NCI-H1930 (cell line): ENCODE results near the gene P2RX4.
"Not testable (repeated sequence)": the region's sequence is repeated elsewhere in the genome, so short reads cannot be mapped to it uniquely, and the experiment has no call there.

Experiments
- DNase-seq, 2 experiments: peaks; one replicate each; lab custom pipeline; 2025; lab: John Stamatoyannopoulos, UW

P2RX4 gene

DNA sequence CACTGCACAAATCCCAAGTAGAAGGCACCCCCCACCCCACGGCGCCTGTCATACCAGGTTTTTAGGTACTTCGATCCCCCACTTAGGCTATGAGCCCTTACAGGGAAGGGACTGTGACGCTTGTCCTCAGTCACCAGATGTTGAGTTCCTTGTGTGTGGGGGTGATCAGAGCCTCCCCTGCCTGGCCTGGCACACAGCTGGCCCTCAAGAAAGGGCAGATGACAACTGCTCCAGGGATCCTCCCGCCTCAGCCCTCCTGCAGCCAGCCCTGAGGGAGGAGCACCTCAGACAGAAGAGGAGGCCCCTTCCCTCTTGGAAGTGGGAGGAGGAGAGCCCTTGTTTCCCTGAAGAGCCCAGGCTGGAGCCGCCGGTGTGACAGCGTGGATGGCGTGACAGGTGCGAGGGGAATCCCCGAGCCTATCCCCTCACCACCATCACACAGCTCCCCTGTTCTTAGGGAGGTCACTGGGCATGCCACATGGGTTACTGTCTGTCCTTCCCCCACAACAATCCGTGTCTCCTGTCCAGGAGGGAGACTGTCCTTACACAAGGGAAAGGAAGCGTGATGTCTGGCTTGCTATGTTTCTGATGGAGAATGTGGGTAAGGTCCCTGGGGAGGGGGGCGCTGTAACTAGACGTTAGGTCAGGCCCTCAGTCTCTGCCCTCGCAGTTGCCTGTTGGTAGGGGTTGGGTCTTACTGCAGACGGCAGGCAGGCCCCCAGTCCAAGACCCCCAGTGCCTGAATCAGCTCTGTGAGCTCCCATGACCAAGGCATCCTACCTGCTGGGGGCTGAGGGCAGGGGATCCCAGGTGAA lies 31.4 kb downstream of the P2RX4 start:
- peak in 1 of 2 experiments; percentile 14 for DNase-seq

DNA sequence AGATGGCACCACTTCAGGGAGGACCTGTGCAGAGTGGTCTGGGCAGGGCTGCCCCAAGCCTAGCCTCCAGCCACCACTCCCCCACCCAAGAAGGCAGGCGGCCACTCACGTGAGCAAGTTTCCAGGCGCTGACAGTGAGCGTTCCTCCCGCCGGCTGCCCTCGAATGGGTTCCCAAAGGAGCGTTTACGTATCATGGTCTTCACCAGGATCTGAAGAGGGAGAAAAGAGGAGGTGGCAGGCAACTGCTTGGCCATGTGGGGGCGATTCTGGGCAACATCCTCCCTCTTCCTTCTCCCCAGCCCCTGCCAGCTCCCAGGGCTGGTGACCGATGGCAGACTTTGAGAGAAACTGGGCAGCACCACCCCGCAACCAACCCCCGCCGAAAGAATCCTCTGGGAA lies 35.1 kb downstream of the P2RX4 start:
- DNase-seq, result no peak

DNA sequence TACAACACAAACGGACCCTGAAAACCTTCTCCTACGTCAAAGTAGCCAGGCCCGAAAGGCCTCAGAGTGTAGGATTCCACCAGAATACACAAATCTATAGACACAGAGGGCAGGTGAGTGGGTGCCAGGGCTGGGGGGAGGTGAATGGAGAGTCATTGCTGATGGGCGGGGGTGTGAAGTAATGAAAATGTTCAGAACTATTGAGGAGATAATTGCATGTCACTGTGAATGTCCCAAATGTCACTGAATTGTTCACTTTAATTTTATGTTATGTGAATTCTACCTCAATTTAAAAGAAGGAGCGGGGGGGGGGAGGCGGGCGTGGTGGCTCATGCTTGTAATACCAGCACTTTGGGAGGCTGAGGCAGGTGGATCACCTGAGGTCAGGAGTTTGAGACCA lies 36.0 kb downstream of the P2RX4 start:
- DNase-seq, result no peak

DNA sequence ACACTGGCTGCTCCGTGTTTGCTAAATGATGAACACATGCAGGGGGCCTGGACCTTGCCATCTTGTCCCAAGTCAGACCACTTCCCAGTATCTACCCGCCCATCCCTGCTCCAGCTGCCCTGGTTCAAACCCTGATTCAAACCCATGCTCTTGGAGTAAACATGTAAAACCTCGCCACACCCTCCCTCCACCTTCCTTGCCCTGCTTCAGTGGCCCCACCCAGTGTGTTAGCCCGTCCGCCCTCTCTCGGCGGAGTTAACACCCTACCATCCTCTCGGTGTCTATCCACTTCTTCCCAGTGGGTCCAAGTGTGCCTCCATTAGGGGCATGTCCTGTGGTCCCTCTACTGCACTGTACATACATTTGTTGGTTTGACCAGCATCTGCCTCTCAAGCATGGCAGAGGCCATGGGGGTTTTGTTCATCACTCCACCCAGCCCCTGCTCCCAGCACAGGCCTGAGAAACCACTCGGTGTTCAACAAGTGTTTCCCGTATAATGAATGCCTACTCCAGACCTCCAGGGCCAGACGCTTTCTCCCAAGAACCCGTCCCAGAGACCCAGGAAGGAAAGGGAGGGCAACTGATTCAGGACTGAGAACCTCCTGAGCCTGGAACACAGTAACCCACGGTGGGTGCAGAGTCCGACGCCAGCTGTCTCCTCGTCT lies 37.1 kb downstream of the P2RX4 start:
- no peak for DNase-seq

DNA sequence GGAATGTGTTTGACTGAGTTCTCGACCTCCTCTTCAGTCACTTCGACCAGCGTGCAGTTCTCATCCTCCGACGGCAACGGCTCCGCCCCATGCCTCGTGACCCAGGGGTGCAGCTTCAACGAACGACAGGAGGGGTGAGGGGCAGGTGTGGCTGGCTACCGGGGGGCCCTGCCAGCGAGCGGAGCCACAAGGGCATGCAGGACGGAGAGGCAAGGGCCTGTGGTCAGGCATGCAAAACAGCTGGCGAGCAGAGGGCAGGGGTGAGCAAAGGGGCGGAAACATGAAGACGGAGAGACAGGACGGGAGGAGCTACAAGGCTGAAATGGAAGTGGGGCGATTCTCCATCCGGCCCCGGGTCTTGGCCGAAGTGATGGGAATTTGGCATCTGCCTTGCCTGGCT lies 38.7 kb downstream of the P2RX4 start:
- no peak for DNase-seq

DNA sequence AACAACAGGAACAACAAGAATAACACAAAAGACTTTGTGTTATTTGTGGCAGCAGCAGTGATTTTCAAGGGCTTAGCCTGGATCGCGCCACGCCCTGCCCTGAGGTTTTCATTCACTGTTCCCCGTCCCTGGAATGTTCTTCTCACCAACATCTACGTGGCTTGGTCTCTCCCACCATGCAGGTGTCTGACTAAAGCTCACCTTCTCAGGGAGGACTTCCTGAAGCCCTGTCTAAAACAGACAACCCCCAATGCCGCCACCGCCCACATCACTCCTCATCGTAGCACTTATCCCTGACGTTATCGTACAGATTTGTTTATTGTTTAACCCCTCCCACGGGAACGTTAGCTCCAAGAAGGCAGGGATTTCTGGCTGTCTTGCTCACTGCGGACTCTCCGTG lies 40.4 kb downstream of the P2RX4 start:
- DNase-seq, result no peak

DNA sequence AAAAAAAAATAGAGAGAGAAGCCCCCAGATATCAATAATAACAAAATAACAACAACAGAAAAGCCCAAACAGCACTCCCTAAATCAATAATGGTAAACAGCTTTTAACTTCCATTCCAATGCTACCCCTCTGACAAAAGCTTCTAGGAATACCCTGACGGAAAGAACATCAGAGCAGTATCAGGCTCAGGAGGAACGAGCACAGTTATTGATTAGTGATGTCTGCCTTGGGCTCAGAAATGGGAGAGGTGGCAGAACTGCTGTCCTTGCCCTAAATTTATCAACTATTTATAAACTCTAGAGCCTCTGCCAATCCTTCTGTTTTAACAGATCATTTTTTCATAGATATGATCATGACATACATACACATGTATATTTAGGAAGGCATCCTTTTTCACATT lies 41.9 kb downstream of the P2RX4 start:
- no peak for DNase-seq

DNA sequence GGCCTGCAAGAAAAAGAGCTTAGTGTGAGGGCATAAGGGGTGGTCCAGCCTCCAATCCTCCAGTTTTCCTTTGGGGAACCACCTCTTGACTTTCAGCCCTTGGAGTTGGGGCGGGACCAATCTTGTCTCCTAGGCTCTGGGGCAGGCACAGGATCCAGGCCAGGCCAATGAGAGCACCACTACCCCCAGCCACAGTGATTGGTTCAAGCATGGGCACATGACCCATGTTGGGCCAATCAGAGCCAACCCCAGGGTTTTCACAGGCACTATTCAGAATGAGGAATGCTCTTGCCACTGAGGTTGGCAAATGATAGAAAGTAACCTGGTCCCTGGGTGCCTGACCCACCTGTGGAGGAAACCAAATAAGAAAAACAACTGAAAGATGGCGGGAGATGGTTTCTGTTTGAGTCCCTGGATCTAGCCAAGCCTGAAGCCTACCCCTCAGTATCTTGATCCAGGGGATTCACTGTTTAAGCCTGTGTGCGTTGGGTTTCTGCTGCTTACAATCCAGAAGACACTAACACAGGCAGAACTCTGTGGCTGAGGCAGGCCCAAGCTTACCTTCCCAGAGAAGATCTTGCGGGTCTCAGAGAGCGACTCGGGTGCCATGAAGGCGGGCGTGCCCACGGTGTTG lies 42.9 kb downstream of the P2RX4 start:
- DNase-seq, result no peak

DNA sequence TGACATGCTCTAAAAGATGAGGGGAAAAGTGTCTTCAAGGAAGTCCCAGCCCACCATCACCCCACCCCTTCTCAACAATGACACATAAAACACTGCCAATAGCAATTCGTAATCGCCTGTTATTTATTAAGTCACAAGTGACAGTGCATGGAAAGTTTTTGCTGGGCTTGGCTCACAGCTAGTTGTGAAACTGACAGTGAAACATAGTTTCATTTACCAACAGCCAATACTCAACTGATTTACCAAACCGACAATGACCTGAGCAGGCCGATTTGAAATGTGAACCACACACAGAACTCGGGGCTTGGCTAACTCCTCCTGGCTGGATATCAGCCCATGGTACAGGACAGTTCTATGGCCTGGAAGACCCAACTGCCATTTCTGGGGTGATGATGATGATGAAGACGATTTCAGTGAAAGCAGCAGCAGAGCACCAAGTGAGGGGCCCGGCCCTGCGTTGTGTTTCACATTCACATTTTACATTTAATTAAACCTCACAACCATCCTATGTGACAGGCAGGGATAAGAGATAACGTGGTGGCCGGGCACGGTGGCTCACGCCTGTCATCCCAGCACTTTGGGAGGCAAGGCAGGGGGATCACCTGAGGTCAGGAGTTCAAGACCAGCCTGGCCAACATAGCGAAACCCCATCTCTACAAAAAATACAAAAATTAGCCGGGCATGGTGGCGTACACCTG lies 43.9 kb downstream of the P2RX4 start:
- no peak for DNase-seq

DNA sequence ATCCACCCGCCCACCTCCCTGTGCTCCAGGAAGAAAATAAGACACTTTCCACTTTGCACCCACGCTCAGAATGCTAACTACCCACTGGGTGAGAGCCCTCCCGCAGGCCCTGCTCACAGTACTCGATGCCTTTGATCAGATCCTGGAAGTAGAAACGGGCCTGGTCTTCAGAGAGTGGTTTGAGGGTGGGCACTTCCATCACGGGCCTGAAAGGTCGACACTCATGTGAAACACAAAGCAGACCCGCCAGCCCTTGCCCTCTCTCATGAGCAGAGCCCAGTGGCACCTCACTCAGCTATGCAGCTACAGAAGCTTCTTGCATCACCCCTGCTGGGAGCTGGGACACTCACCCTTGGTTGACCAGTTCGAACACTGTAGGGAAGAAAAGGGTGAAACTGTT lies 45.5 kb downstream of the P2RX4 start:
- DNase-seq, result no peak

DNA sequence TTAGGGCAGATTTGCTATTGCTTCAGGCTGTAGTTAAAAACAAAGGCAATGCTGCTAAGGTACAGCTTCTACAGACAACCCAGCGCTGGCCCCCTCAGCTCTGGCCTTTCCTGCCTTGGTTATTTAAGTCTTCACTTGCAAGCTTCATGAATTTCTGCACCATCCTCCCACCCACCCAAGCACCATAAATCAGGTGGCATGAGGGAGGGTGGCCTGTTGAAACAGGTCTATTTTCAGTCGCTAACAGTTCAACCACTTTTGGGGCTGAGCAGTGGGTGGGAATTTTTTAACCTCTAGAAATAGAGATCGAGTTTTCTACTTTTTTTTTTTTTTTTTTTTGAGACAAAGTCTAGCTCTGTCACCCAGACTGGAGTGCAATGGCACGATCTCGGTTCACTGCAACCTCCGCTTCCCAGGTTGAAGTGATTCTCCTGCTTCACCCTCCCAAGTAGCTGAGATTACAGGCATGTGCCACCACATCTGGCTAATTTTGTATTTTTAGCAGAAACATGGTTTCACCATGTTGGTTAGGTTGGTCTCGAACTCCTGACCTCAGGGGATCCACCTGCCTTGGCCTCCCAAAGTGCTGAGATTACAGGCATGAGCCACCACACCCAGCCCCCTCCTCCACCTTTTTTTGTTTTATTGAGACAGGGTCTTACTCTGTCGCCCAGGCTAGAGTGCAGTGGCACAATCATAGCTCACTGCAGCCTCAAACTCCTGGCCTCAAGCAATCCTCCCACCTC lies 47.9 kb downstream of the P2RX4 start:
- not testable (repeated sequence) for DNase-seq

DNA sequence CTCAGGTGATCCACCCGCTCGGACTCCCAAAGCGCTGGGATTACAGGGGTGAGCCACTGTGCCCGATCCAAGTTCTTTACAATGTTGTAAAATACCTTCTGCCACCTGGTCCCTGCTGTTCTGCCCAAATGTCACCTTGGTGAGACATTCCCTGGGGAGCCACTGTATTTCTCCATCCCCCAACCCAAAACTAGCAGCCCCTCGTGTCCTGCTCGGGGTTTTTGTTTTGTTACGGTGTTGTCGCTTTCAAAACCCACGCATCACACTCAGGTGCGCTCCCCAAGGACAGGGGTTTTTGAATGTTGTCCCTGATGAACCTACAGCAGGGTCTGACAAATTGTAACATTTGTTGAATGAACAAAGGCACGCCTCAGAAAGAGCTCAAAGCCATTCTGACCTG lies 49.1 kb downstream of the P2RX4 start:
- DNase-seq, result no peak

DNA sequence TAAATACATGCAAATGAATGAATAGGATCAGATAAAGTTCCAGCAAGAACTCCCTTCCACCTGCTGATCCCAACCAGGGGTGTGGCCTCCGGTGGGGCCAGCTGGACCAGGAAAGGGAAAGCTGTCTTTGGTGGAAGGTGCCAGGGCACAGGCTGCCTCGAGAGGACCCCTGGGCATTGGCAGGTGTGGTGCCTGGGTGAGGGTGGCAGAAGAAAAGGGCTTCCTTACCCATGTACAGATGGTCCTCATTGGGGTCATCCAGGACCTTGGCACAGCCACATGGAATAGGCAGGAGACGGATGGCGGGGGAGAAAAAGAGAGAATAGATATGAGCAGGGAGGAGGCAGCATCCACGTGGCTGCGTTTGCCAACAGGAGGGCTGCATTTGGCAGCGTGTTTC lies 50.2 kb downstream of the P2RX4 start:
- no peak for DNase-seq

DNA sequence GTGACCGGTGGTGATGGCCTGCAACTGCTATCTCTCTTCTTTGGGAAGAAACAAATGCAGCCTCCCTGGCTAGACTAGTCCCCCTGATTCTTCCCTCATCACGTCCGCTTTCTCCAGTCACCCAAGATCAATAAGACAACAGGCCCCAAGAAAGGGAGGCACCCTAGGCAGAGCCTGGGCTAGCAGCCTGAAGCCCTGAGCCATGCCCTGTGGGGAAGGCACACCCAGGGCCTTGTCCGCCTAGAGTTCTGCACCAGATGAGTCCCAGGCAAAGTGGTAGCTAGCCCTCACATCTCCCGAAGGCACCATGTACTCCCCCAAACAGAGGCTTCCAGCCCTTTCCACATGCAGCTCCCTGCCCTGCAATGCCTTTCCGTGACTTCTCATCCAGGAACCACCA lies 51.5 kb downstream of the P2RX4 start:
- no peak for DNase-seq

DNA sequence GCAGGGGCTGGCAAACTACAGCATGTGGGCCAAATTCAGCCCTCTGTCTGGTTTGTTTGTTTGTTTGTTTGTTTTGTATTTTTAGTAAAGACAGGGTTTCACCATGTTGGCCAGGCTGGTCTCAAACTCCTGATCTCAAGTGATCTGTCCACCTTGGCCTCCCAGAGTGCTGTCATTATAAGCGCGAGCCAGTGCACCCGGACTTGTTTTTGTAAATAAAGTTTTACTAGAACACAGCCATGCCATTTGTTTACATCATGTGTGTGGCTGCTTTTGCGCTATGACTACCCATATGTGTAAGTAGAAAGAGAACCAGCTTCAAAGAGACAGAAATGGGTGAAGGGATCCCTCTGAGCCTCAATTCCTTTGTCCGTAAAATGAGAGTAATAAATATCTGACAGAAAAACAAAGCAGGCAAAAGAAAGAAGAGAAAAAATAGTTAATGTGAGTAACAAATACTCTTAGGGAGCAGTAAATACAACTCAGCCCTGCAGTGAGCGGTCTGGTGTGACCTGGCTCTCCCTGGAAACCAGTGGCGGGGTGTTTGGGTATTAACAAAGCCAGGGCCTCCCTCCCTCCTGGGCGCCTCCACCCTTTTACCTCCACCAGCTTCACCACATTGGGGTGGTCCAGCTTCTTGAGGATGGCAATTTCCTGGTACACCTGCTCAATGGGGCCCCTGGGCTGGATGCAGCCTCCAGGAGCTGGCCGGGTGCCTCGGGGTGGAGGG lies 53.4 kb downstream of the P2RX4 start:
- DNase-seq, result no peak

DNA sequence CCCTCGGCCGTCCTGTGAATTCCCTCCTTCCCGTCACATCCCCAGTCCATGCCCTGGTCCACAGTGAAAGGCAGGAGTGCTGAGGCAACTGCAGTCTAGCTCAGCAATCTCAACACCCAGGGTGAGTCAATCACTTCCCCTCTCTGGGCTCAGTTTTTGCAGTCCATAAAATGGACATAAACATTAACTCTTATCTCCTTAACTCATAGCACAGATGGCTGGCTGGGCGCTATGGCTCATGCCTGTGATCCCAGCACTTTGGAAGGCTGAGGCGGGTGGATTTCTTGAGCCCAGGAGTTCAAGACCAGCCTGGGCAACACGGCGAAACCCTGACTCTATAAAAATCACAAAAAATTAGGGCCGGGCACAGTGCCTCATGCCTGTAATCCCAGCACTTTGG lies 54.2 kb downstream of the P2RX4 start:
- no peak for DNase-seq

DNA sequence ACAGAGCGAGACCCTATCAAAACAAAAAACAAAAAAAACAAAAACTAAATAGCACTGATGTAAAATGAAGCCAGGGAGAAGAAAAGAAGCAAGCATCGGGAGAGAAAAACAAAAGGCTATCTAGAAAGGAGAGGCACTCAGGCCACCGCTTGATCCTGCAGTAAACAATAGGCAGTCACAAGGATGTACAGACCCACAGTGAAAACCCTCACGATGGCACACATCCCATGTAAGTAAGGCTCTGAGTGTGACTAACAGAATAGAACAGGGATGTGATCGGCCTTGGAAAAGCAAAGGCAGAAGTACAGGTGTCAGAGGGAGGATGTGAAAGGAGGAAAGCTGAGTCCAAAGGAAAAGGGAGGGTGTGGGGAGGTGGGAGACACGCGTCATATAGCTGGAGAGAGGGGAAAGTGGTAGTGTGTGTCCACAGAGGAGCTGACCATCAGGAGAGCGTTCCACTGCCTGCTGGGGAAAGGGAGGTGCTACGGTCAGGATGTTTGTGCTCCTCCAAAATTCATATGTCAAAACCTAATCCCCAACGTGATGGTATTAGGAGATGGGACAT lies 55.1 kb downstream of the P2RX4 start:
- no peak for DNase-seq

DNA sequence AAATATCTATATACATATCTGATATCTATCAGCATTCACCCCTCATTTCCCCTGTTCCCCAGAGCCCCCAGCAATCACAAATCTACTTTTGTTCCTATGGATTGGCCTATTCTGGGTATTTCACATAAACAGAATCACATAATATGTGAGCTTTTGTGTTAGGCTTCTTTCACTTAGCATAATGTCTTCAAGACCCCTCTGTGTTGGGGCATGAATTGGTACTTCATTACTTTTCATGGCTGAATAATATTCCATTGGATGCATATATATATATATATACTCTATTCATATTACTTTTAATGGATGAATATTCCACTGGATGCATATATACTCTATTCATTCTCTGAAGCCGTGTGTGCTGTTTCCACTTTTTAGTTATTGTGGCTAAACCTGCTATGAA lies 57.9 kb downstream of the P2RX4 start:
- no peak for DNase-seq

DNA sequence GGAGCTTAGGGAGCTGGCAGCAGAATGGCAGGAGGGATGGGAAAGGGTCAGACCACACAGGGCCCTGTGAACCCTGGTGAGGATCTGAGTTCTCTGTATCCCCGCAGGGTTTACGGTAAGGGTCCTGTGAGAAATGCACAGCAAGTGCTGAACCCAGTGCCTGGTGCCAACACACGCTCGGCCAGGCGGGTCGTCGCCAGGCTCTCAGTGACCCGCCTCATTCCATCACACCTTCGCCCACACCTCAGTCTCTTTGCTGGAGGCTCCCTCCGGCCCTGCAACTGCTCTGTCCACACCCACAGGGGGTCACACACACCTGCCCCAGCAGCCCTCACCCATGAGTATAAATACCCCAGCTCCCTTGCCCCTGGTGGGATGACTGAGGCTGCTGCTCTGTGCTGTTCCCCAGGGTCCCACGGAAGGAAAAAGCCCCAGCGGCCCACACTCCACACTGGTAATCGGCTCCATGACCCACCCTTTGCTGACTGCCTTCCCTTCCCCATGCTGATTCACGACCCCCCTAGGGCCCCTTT lies 63.5 kb downstream of the P2RX4 start:
- no peak for DNase-seq

DNA sequence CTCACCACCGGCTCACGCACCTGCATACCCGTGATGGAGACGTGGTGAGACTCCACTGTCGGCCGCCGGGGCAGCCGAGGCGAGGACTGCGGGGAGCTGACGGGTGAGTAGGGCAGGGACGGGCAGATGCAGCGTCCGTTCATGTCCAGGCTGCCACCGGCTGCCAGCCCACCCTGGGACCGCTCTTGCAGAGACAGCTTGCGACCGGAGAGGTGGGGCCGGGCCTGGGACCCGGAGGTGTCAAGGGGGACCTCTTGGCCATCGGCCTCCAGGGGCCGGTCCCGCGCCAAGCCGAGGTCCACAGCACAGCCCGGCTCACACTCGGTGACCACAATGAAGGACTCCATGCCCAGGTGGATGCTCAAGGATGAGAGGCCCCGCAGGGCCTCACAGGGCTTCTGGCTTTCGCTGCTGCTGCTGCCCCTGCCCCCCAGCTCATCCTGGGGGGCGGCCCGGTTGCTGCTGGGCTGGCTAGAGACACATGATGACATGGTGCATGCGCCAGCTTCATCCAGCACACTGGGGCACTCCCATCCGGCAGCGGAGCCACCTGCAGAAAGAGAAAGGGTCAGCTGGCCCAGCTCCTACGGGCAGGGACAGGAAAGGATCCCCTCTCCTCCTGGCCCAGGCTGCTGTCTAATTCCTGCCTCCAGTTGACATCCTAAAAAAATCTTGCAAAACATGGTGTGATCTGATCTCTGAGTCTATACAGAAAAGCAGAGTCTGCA lies 64.3 kb downstream of the P2RX4 start:
- DNase-seq, result no peak
